Measurements from ENCODE around the gene ASTL.

The ASTL gene

GRCh38 chr2:96158554-96158940, 20.2 kb upstream of the ASTL start:
- DNase-seq, result no peak

- DNase-seq, result peak; percentile 92
Measured at GRCh38 chr2:96157649-96158553, 19.6 kb upstream of the ASTL start.

- DNase-seq, result no peak
Measured at GRCh38 chr2:96156926-96157648, 18.8 kb upstream of the ASTL start.

- DNase-seq, result peak; percentile 46
Measured at GRCh38 chr2:96156011-96156820, 17.9 kb upstream of the ASTL start.

GRCh38 chr2:96154506-96155380, 16.4 kb upstream of the ASTL start:
- DNase-seq, result no peak

GRCh38 chr2:96153991-96154431, 15.7 kb upstream of the ASTL start:
- no peak for DNase-seq

GRCh38 chr2:96153291-96153713, 15.0 kb upstream of the ASTL start:
- DNase-seq, result no peak

GRCh38 chr2:96152304-96153161, 14.2 kb upstream of the ASTL start:
- DNase-seq, result no peak

- DNase-seq, result no peak
Measured at GRCh38 chr2:96151595-96152303, 13.4 kb upstream of the ASTL start.

GRCh38 chr2:96150791-96151594, 12.7 kb upstream of the ASTL start:
- no peak for DNase-seq

- DNase-seq, result no peak
Measured at GRCh38 chr2:96150007-96150640, 11.8 kb upstream of the ASTL start.

- peak; percentile 97 for DNase-seq
Measured at GRCh38 chr2:96148410-96149217, 10.3 kb upstream of the ASTL start.

GRCh38 chr2:96147593-96148201, 9.4 kb upstream of the ASTL start:
- DNase-seq, result no peak

- DNase-seq, result no peak
Measured at GRCh38 chr2:96146881-96147592, 8.7 kb upstream of the ASTL start.

- DNase-seq, result peak; percentile 90
Measured at GRCh38 chr2:96146153-96146880, 8.0 kb upstream of the ASTL start.

GRCh38 chr2:96145848-96146152, 7.5 kb upstream of the ASTL start:
- DNase-seq, result no peak

Data from CD4-positive, alpha-beta T cell treated with Interleukin-6 for 4 hours (primary cell).